GM12892 (cell line): ENCODE data around the gene AFF3.

ENCODE experiments used
- POLR2A ChIP-seq: IDR thresholded peaks from 2 replicates; pipeline ENCODE4 v1.6.1; 2011; ENCODE audit warnings: low read depth, low read length, control low read depth
- POLR2AphosphoS5 ChIP-seq: IDR thresholded peaks from 2 replicates; pipeline ENCODE4 v1.6.1; 2011; ENCODE audit warnings: low read depth, low read length, control low read depth

DNA sequence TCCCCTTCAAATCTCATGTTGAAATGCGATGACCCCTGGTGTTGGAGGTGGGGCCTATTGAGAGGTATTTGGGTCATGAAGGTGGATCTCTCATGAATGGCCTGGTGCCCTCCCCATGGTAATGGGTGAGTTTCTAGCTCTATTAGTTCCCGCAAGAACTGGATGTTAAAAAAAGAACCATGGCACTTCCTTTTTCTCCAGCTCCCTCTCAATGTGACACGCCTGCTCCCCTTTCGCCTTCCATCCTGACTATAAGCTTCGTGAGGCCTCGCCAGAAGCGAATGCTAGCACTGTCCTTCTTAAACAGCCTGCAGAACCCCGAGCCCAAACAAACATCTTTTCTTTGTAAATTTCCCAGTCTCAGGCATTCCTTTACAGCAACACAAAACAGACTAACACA is 349.4 kb downstream of the AFF3 start:
- TF ChIP-seq POLR2AphosphoS5 (no peak), POLR2A (no peak)
